Measurements from ENCODE around the gene GDF10.

GDF10 gene, protein sequence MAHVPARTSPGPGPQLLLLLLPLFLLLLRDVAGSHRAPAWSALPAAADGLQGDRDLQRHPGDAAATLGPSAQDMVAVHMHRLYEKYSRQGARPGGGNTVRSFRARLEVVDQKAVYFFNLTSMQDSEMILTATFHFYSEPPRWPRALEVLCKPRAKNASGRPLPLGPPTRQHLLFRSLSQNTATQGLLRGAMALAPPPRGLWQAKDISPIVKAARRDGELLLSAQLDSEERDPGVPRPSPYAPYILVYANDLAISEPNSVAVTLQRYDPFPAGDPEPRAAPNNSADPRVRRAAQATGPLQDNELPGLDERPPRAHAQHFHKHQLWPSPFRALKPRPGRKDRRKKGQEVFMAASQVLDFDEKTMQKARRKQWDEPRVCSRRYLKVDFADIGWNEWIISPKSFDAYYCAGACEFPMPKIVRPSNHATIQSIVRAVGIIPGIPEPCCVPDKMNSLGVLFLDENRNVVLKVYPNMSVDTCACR

DNA sequence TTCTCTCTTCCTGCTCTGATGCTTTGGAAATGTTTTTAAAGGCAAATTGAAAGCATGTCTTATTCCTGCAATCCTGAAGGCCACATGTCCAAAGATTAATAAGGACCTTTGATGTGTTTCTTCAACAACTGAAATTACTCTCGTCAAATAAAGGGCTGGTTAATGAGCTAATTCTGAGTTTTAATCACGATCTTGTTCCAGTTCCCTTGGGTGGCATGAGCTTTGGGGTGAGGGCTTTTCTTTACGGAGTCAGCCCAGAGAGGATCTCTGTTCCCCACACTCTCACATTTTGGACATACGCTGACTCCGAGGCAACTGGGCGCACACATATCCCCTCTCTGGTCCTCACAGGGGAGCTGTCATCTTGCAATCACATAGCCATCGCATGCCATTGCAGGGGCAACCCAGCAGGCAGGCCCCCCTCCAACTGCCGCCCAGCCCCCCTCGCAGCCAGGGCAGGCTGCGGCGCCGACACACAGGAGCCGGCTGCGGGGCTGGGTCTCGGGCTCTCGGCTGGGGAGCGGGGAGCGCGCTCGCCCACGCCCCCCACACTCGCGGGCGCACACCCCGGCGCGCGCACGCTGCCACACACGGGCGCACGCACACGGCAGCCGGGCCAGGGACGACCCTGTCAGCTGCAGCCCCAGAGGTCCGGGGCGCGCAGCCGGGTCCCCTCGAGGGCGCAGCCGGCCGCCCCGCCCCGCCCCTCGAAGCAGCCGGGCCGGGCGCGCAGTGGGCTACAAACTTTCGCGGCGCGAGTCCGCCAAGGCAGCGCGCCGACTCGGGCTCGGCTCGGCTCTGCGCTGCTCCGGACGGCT is at the start of gene GDF10:
Gene GDF10 (plus strand): TSS at position 587 of the 818 bp plus-strand sequence. CDS start 455 bp downstream, outside the sequence.
- DNase-seq (ENCODE audit: low read depth, low spot score) = no peak

DNA sequence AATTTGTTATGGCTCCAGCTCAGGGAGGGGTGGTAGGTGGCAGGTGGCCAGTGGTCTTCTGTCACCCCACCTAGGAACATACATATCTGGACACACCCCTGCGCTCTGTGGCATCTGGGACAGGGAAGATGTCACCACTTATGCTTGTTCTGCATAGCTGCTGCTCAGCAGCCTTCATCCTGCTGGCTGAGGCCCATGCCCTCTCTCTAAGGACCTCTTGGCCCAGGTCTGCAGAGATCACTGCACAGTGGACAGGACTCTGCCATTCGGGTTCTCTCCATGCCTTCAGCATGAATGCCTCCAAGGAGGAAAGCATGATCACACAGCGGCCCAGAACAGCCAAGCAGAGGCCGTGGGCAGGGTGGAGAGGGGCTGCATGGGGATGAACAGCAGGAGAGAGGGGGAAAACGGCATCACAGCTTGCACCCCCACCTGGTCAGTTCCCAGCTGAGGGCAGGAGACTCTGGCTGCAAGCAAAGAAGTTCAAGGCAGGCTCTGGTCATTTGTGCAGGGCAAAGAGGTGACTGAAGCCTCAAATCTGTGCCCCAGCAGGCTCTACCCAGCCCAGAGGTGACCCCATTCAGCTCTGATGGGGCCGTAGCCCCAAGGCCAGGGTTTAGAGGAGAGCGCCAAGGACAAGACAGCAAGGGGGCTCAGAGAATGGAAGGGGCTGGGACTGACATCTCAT is 47.8 kb upstream of the GDF10 start:
- no peak for DNase-seq (ENCODE audit: low read depth, low spot score)

DNA sequence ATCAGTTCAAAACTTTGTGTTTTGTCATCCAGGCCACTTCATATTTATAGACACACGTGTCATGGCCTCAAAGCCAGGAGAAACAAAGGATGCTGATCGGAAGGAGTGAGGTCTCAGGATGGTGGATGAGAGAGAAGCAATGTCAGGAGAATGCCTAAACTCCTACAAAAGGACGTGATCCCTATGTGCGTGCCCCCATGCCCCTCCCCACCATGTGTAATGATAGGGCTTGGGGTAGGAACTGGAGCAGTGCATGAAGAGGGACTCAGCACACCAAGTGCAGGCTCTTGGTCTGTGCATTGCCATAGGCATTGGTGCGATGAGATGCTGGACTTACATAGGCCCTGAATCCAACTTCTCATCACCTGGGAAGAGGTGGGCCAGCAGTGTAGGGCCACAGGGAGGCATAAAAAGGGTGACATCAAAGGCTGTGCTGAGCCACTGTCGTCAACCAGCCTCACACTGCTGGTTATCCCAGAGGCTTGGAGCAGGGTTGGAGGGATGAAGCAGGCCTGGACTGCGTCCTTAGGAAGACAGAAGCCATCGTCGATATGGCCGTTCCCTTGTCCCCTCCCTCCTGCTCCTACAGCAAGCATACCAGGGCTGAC is 46.9 kb upstream of the GDF10 start:
- DNase-seq (ENCODE audit: low read depth, low spot score) = no peak

DNA sequence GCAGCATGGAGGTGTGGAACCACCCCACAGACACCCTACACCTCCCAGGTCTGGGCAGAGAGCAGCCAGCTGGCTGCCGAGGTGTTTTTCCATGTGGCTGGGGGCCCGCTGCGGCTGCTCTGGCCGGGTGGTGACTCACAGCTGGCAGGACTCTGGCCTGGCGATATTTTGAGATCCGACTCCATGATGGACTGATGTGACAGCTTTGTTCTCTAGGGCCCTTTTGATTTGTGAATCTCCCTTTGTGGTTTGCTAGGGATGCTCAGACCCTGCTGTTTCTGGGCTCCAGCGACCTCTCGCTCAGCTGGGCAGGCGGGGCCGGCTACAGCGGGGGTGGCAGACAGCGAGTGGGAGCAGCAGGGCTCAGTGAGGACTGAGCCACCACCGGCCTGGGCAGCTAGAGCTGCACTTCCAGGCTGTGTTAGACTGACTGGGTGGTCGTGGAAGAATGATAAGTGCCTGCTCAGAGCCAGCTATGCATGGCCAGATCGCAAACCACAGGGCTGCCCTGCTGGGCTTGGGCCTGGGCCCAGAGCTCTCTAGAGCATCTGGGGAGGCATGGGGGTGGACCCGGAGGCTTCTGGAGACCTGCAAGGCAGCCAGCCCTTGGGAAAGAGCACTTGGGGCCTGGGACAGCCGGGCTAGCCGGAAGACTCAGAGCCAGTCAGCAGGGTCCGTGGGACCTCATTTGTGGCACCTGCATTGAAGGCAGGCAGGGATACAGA is 46.2 kb upstream of the GDF10 start:
- DNase-seq (ENCODE audit: low read depth, low spot score) = peak; percentile 70

DNA sequence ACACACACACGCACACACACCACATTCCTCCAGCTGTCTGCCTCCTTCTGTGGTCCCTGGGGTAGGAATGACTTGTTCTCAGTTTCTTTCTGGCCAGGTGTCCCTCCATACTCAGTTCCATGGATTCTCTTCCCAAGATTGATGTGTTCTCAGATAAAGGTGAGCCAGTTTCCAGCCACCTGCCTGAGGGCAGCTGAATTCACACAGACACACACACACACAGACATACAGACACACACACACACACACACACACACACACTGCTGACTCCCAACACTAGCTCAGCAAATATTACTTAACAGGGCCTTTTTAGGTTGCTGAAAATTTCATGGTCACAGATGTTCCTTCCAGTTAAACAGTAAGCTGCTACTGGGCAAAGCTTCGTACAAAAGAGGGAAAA is 45.4 kb upstream of the GDF10 start:
- no peak for DNase-seq (ENCODE audit: low read depth, low spot score)

DNA sequence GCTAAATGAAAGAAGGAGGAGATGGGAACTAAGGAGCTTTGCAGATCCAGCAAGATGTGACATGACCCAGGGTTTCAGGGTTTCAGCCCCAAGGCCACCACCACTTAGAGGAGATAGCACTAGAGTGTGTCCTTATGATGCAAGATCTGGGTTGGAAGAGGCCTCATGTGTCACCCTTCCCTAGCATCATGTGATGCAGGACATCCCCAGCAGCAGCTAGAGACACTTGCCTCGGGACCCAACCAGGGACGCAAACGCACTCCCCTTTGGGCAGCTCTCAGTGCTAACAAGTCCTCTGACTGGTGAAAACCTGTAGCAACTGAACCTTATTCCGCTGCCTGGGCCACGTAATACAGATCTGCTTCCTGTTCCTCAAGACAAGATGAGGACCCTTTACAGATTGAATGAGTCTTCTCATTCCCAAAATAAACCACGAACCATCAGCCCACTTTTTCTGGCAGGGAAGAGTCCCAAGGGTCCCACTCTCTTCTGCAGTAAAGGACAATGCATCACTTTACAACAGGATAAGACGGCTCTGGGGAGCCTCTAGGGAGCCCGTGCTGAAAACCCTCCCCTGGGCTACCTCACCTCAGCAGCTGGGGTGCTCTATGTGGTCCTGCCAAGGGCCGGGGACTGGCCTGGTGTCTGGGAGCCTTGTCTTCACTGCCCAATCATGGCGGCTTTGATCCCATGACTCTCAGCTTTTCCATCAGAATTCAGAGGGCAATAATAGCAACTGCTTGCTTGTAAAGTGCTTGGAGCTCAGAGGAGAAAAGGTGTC is 44.8 kb upstream of the GDF10 start:
- DNase-seq (ENCODE audit: low read depth, low spot score) = no peak

DNA sequence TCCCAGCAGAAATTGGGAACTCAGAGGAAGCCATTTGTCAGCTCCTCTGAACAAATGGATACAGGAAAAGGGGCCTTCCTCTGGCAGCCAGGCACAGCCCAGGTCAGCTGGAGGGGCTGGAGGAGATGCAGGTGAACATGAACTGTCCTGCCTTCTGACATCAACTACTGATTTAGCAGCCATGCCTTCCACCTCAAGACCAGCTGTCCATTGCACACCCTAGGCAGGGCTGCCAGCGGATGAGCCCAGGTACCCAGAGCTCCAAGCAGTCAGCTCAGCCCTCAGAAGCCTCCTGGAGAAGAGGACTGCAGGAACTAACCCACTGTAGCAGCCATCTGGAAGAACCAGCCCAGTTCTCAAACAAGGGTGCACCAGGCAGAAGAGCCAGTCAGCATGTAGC is 44.1 kb upstream of the GDF10 start:
- no peak for DNase-seq (ENCODE audit: low read depth, low spot score)

DNA sequence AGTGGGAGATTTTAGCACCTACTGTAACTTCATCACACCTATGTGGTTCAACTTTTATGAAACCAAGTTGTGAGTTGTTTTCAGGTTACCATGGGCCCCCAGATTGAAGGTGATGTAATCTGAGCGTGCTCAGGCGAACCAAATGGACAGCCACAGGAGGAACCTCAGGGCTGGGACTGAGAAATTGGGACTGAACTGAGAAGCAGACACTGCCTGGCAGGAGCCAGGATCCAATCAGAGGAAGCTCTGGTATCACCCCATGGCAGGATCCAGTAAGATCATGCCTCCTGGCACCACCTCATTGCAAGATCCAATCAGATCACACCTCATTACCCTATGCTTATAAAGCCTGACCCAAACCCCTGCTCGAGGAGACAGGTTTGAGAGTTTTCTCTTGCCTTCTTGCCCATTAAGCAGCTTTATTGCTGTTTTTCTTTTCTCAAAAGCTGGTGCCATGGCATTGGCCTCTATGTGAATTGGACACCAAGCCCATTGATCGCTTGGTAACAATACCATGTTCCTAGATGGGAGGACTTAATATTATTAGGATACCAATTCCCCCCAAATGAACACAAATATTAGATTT is 43.2 kb upstream of the GDF10 start:
- no peak for DNase-seq (ENCODE audit: low read depth, low spot score)

DNA sequence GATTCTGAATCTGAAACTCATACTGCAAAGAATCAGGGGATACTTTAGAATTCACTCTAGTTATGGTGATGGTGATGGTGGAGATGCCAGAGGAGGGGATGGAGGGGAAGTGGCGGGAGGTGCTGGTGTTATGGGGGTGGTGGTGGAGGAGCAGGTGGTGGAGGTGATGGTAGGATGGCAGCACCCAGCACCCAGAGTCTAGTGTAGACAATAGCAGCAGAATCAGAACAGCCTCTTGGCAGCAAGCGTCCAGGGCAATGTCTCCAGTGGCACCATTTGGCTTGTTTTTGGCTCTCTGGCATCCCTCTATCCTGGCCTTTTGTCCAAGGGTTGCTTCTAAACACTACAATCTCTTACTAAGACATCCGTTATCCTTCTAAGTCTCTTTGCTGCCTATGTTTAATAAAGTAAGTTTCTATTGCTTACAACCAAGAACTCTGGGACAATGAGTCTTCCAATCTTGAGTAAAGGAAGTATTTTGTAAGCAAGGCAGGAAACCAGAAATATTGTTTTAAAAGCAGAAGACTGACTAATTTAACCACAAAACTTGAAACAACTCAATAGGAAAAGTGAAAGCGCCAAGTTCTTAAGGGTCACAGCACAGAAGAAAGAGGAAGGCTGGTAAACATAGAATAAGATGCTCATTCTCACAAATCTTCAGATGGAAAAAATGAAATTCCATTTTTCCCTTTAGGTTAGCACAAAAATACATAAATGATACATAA is 42.4 kb upstream of the GDF10 start:
- peak; percentile 29 for DNase-seq (ENCODE audit: low read depth, low spot score)

DNA sequence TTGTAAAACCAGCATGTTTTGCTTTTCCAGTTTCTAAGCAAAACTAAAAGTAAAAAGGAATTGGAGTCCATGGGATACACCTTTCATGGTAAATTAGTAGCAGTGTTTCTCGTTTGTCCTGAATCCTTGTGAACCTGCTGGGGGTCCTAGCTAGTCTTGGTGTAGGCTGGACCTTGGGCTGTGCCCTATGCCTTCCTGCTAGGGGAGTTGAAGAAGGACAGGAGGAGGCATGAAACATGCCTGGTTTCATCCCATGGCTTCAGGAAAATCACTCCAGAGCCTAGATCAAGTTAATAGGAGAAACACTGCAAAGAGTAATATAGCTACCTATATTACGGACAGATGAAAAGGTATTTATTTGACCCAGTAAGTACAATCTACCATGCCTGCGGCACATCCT is 41.1 kb upstream of the GDF10 start:
- DNase-seq (ENCODE audit: low read depth, low spot score) = no peak

DNA sequence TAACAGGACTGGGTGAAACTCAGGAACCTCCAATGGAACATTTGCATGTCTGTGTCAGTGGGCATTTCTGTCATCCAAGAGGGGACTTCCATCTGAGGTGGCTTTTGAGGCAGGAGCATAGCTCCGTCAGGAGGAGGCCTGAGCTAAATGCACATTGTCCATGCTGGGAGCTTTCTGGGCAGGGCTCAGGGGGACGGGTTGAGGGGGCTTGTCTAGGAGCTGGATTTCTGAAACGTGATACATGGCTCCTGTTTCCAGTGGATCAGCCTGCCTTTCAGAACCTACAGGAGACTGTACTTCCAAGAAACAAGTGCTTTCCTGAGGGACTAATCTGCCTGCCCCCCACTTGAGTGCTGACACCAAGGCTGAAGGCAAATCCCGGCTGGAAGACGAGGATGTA is 40.5 kb upstream of the GDF10 start:
- DNase-seq (ENCODE audit: low read depth, low spot score) = no peak

DNA sequence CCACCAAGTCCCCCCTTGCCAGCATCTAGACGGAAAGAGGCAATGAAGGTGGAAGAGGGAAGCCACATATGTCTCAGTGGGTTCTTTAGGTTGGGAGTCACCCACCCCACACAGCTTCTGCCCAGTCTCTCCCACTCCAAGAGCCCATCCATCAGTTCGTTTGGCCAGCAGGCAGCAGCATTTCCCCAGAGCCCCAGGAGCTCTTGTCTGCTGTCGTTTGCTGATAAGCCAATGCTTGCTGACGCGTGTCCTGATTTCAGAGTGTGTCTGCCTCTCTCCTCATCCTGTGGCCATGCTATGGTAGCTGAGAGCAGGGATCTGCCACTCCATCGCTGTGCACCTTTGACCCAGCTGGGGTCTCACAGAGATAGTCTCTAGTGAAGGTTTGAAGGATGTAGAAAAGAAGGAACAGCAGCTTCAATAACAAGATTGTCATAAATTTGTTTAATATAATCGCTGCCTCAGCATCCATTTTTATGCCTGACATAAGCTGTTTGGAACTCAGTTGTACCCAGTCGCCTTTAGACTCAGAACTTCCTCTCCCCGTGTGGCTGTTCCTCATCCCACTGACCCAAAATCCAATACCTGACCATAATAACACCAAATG is 39.4 kb upstream of the GDF10 start:
- DNase-seq (ENCODE audit: low read depth, low spot score) = no peak

DNA sequence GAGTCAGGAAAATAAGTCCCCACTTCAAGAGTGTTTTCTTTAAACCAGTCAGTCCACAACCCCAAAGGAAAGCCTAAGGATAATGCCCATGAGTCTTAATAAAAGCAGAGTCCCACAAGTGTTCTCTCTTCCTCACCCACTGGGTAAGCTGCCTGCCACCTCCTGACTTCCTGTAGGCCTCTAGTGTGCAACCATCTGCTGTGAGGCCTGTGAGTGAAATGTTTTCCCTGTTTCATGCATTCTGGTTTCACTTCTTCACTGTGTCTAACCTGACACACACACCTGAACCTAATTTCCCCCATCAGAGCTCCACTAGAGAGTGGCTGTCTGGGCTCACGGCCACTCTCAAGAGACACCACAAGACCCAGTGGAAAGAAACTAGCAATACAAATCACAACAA is 38.9 kb upstream of the GDF10 start:
- no peak for DNase-seq (ENCODE audit: low read depth, low spot score)

DNA sequence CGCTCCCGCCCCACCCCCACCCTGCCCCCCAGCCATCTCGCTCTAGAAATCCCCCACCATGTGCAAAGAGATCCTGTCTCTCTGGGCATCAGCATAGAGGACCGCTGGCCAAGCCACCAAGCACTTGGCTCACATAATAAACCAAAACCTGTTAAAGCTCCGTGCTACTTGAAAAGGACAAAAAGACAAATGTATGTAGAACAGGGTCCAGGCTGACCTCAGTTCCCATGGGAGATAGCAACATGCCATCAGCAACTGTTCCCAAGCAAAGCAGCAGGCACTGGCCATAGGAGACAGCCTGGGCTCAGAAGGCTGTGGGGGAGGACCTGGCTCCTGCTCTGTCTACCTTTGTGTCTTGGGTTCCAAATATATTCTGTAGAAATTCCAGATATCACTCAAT is 38.4 kb upstream of the GDF10 start:
- DNase-seq (ENCODE audit: low read depth, low spot score) = no peak

DNA sequence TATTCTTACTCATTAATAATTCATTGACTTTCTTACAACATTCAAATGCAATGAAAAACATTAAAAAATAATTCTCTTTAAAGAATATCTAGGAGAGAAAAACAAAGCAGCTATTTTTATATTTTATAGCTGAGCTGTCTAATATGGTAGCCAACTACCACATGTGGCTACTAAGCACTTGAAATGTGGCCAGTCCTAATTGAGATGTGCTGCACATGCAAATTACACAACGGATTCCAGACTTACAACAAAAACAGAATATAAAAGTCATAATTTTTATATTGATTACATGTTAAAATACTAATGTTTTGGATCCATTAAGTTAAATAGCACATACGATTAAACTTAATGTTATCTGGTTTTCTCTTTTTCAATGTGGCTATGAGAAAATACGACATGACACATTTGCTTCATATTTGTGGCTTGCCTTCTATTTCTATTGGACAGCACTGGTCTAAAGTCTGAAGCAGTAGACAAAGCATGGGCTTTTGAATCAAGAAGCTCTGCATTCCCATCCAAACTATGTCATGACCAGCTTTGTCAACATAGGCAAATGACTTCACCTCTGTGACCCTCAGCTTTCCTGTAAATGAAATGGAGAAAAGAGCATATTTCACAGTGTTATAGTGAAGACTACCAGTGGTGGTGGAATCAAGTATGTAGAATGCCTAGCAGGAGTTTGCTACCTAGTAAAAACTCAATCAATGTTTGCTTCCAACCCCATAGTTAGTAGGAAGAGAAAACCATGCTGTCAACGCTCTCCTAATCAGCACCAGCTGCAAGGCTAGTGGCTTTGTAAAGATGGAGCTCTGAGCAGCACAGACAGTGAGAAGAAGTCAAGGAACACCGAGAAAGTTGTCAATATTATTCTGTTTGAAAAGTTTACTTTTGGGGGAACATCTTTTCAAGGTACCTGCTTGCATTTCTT is 37.1 kb upstream of the GDF10 start:
- no peak for DNase-seq (ENCODE audit: low read depth, low spot score)

DNA sequence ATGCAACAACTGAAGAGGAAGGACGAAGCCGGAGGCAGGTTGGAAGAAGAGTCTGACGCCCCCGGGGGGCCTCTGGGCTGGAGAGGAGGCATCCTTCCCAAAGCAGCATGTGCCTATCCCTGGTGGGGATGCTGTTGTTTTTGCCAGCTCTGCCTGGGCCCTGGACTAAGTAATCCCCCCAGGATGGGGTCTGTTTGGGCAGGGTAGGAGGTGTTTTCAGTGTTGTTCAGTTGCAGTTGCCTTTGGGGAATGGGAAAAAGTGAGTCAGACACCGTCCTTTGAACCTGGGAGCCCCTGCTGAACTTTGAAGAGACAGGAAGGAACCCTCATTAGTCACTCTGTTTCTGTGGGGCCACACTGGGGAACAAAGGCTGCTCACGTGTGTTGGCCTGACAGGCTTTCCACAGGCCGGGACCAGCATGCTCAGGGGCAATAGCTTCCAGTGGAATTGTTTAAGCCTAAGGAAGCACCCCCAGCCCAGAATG is 35.2 kb upstream of the GDF10 start:
- DNase-seq (ENCODE audit: low read depth, low spot score) = peak; percentile 31

DNA sequence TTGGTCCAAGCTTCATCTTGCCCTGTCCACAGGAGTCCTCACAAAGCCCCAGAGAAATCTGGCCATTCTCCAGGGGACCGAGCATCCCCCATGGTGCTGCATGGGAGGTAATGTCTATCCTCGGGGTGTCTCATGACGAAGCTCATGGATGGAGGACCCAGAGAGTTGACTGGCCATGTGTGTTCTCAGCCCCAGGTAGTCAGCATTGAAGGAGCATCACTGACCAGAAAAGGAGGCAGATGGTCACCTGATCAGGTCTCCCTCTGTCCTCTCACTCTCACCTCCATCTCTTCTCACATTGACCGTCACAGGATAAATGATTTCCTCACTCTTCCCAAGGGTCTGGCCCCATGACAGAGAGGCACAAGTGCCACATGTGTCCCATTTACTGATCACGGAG is 33.4 kb upstream of the GDF10 start:
- no peak for DNase-seq (ENCODE audit: low read depth, low spot score)

DNA sequence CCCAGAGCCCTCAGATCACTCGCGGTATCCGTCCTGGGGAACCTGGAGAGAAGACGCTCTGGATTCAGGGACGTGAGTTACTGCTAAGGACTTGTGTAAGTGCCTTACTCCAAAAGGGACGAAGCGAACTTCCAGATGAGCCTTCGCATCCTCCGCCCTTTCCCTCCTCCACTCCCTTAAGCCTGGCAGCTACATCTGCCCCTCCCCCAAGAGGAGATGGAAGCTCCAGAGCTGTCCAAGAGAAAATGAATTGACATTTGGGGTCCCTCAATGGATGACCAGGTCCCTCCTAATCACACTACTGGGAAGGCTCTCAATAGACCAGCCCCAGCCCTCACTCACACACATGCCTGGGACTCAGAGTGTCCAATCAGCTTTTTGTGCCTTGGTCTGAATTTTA is 31.3 kb upstream of the GDF10 start:
- no peak for DNase-seq (ENCODE audit: low read depth, low spot score)
